Activated CD8-positive, alpha-beta T cell treated with anti-CD3 and anti-CD28 coated beads for 36 hours (primary cell): ENCODE data around the gene XAF1. TPM values are rescaled to one million over a fixed set of nuclear protein-coding genes. Genes with fewer than 3 reads are reported as not detected.

ENCODE experiments used
- ATAC-seq: fragments of 200-7000 bp; cut with Tn5 transposase; one replicate; pipeline ENCODE4 v1.10.0; 2021; ENCODE audit warnings: mild to moderate bottlenecking, moderate library complexity
- CTCF ChIA-PET: fragments of 350-600 bp; sonication (Branson Sonifier 250); formaldehyde crosslinking; loops from one replicate; lab custom pipeline; 2021; ENCODE audit warnings: antibody characterized with exemption; lab: Charles Lee
- POLR2A ChIA-PET: fragments of 350-600 bp; sonication (Branson Sonifier 250); formaldehyde crosslinking; loops from one replicate; lab custom pipeline; 2021; ENCODE audit warnings: antibody characterized with exemption; lab: Charles Lee
- DNase-seq: peaks from one replicate; pipeline ENCODE4 v3.0.0-alpha.2; 2020
- H3K27ac Mint-ChIP-seq: one replicate; pipeline ENCODE4 v1.8.0; 2021; ENCODE audit warnings: mild to moderate bottlenecking, mixed read lengths
- H3K27me3 Mint-ChIP-seq: one replicate; pipeline ENCODE4 v1.8.0; 2021; ENCODE audit warnings: mixed read lengths
- H3K36me3 Mint-ChIP-seq: one replicate; pipeline ENCODE4 v1.8.0; 2021; ENCODE audit warnings: low read depth, mixed read lengths
- H3K4me1 Mint-ChIP-seq: one replicate; pipeline ENCODE4 v1.8.0; 2021; ENCODE audit warnings: low read depth, mixed read lengths
- H3K4me3 Mint-ChIP-seq: one replicate; pipeline ENCODE4 v1.8.0; 2021; ENCODE audit warnings: mild to moderate bottlenecking, moderate library complexity, mixed read lengths
- H3K9me3 Mint-ChIP-seq: one replicate; pipeline ENCODE4 v1.8.0; 2021; ENCODE audit warnings: mixed read lengths
- intact Hi-C: fragments of 100-400 bp; cut with micrococcal nuclease; formaldehyde crosslinking; loops from one replicate; pipeline ENCODE4 v1.10.0; 2022
- total RNA-seq, 2 experiments: library from RNA; stranded (reverse); gene quantifications; one replicate each; pipeline ENCODE4 v1.2.3, GENCODE V29; 2021
- TF ChIP-seq, protein P1 (sequence below): fragments of 200-600 bp; IDR thresholded peaks from one replicate; pipeline ENCODE4 v1.8.0; 2022; ENCODE audit warnings: antibody characterized with exemption, mild to moderate bottlenecking

Gene XAF1
- total RNA-seq, 2 experiments from 2014 or later = 15.2 to 18.4 TPM

DNA sequence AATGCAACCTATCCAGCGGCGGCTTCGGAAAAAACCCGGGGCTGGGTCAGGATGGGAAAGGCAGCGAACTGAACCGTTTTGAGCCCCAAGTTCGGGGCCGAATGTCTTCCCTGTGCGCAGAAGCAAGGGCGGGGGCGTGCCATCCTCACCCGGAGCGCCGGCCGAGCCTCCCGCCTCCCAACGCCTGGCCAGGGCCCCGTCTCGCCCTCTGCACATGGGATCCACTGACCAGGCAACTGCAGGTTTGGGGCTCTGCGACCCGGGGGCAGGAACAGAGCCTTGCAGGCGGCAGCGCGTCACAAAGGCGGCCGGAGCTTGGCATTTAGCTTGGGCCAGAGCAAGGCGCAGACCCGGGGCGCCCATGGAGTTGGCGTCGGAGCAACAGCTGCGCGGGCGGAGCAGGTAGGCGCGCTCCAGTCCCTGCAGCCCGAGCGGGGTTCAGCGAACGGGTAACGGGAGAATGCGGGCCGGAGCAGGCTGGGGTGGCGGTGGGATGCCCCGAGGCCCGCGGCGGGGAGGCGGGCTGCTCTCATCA lies 20.1 kb downstream of the XAF1 start, which contains the start of gene FBXO39:
Gene FBXO39, plus strand, starts transcription at position 345 of the 535 bp plus-strand sequence. CDS start 3,654 bp downstream, outside the sequence.
- TF ChIP-seq, protein P1, sequence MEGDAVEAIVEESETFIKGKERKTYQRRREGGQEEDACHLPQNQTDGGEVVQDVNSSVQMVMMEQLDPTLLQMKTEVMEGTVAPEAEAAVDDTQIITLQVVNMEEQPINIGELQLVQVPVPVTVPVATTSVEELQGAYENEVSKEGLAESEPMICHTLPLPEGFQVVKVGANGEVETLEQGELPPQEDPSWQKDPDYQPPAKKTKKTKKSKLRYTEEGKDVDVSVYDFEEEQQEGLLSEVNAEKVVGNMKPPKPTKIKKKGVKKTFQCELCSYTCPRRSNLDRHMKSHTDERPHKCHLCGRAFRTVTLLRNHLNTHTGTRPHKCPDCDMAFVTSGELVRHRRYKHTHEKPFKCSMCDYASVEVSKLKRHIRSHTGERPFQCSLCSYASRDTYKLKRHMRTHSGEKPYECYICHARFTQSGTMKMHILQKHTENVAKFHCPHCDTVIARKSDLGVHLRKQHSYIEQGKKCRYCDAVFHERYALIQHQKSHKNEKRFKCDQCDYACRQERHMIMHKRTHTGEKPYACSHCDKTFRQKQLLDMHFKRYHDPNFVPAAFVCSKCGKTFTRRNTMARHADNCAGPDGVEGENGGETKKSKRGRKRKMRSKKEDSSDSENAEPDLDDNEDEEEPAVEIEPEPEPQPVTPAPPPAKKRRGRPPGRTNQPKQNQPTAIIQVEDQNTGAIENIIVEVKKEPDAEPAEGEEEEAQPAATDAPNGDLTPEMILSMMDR = no peak
- Mint-ChIP-seq H3K27me3 (peaks cover 45% of the 10 kb centered on the region), H3K36me3 (peaks cover 40% of the 10 kb centered on the region), H3K27ac (no peak within 1 kb of the TSS), H3K4me3 (no peak within 1 kb of the TSS), H3K9me3 (peaks cover 26% of the 10 kb centered on the region), H3K4me1 (no peaks in the 10 kb centered on the region)
- POLR2A ChIA-PET = no interaction called here
- CTCF ChIA-PET = interaction anchor here (0.9 kb wide), 1 partner anchor 135 kb away, joined by 3 read pairs; no protein-coding TSS in a partner anchor
- ATAC-seq = no peak
- intact Hi-C loops = no loop called here
- DNase-seq = no peak

DNA sequence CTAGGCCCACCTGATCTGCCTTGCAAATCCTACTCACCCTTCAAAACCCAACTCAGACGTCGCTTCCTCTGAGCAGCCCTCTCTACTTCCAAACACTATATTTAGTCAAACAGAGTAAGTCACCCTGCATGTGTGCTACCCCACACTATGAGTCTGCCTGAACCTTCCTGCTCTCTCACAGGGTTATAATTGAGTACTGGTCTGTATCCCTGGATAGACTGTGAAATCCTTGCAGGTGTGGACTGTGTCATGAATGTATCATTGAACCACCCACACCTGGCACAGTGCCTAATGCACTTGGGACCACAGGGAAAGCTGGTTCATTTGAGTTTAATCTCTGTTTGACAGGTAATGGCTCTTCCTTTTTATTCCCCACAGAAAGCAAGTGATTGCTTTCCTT lies 23.6 kb downstream of the XAF1 start:
- CTCF ChIA-PET = interaction anchor here (0.8 to 1.2 kb wide), 2 partner anchors 9 to 64 kb away, joined by 4 to 6 read pairs; no protein-coding TSS in a partner anchor
- DNase-seq (no peak), ATAC-seq (no peak)
- Mint-ChIP-seq H3K4me3 (no peak overlapping the region), H3K27me3 (peaks cover 66% of the 10 kb centered on the region), H3K9me3 (peaks cover 16% of the 10 kb centered on the region), H3K36me3 (peaks cover 8% of the 10 kb centered on the region), H3K4me1 (peaks cover 2% of the 10 kb centered on the region), H3K27ac (no peak overlapping the region)
- intact Hi-C loops = no loop called here
- POLR2A ChIA-PET = no interaction called here
- TF ChIP-seq, protein P1 = no peak

DNA sequence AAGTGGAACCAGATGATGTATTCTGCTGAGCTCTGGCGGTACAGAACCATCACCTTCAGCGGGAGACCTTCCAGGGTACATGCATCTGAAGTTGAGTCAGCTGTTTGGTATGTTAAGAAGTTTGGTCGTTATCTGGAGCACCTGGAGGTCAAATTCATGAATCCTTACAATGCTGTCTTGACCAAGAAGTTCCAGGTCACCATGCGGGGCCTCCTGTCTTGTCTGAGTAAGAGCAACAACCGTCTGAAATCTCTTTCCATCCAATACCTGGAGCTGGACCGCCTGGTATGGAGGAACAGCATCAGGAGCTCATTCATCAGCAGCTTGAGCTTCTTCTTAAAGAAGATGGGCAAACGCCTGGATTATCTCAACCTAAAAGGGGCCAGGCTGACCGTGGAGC lies 24.2 kb downstream of the XAF1 start:
- no peak overlapping the region for H3K4me3 Mint-ChIP-seq
- intact Hi-C loops = no loop called here
- no peak for ATAC-seq
- H3K27ac Mint-ChIP-seq = no peak overlapping the region
- ChIA-PET POLR2A (no interaction called here), CTCF (interaction anchor here (0.8 to 1.2 kb wide), 2 partner anchors 10 to 63 kb away, joined by 4 to 6 read pairs; no protein-coding TSS in a partner anchor)
- peaks cover 5% of the 10 kb centered on the region for H3K36me3 Mint-ChIP-seq
- DNase-seq = no peak
- TF ChIP-seq, protein P1 = no peak
- peaks cover 2% of the 10 kb centered on the region for H3K4me1 Mint-ChIP-seq
- H3K9me3 Mint-ChIP-seq = peaks cover 13% of the 10 kb centered on the region
- H3K27me3 Mint-ChIP-seq = peaks cover 66% of the 10 kb centered on the region

DNA sequence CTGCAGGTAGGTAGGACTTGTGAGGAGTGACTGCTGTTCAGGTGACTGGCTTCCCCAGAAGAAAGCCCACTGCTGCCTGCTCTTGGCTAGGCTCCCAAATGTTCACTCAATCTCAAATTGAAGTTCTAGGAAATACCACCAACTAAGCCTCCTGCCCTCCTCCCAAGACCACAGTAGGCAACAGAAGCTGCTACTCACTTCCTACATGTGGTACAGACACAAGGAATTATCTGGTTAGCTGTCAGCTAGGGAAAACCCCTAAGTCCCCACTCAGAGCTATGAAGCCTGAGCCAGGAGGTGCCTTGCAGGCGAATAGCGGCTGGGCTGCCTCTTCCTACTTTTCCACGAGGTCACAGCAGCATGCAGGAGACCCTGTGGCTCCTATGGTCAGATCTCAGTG lies 25.0 kb downstream of the XAF1 start:
- peaks cover 71% of the 10 kb centered on the region for H3K27me3 Mint-ChIP-seq
- H3K27ac Mint-ChIP-seq = no peak overlapping the region

DNA sequence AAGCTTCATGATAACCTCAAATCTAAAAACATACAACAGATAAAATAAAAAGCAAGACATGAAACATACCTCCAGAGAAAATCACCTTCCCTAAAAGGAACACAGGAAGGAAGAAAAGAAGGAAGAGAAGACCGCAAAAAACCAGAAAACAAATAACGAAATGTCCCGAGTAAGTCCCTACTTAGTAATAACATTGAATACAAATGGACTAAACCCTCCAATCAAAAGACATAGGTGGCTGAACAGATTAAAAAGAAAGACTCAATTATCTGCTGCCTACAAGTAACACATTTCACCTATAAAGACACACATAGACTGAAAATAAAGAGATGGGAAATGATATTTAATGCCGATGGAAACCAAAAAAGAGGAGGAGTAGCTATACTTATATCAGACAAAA lies 26.4 kb downstream of the XAF1 start:
- Mint-ChIP-seq H3K9me3 (peaks cover 13% of the 10 kb centered on the region), H3K4me1 (peaks cover 2% of the 10 kb centered on the region), H3K27me3 (peaks cover 71% of the 10 kb centered on the region), H3K36me3 (no peaks in the 10 kb centered on the region), H3K4me3 (no peak overlapping the region), H3K27ac (no peak overlapping the region)
- CTCF ChIA-PET = interaction anchor here (1.2 kb wide), 1 partner anchor 33 kb away, joined by 3 read pairs; no protein-coding TSS in a partner anchor
- intact Hi-C loops = no loop called here
- TF ChIP-seq, protein P1 = no peak
- POLR2A ChIA-PET = interaction anchor here (1.1 kb wide), 1 partner anchor 19 kb away, joined by 3 read pairs; no protein-coding TSS in a partner anchor
- ATAC-seq (no peak), DNase-seq (no peak)

More for the DNA sequence above, 25.0 kb downstream of the XAF1 start:
- POLR2A ChIA-PET = interaction anchor here (1.4 kb wide), 1 partner anchor 8 kb away, joined by 4 read pairs; no protein-coding TSS in a partner anchor
- DNase-seq = peak; percentile 26
- Mint-ChIP-seq H3K9me3 (peaks cover 13% of the 10 kb centered on the region), H3K36me3 (peaks cover 2% of the 10 kb centered on the region), H3K4me3 (no peak overlapping the region), H3K4me1 (peaks cover 2% of the 10 kb centered on the region)
- CTCF ChIA-PET = no interaction called here
- TF ChIP-seq, protein P1 = no peak
- ATAC-seq = peak; percentile 71
- intact Hi-C loops = no loop called here
